ENCODE data around the gene LUZP1. TPM values are rescaled to one million over a fixed set of nuclear protein-coding genes. Genes with fewer than 3 reads are reported as not detected.

LUZP1 gene
- total RNA-seq, 1 donor from 2014 or later: 82.2 TPM

GRCh38 chr1:23035823-23036452 lies 132.7 kb downstream of the LUZP1 start:
- Mint-ChIP-seq H3K36me3 (ENCODE audit: low read depth, unreplicated experiment) (peaks cover 7% of the 10 kb centered on the region), H3K4me1 (ENCODE audit: low read depth, unreplicated experiment) (peaks cover 31% of the 10 kb centered on the region), H3K9me3 (ENCODE audit: unreplicated experiment) (no peaks in the 10 kb centered on the region), H3K27me3 (ENCODE audit: low read depth, unreplicated experiment) (no peaks in the 10 kb centered on the region), H3K27ac (ENCODE audit: unreplicated experiment) (no peak overlapping the region), H3K4me3 (ENCODE audit: unreplicated experiment) (no peak overlapping the region)
- Histone ChIP-seq H3K9ac (ENCODE audit: low read length) (peak overlapping the region; percentile 16), H3K36me3 (ENCODE audit: insufficient read depth, low read length) (no peaks in the 10 kb centered on the region), H4K20me1 (ENCODE audit: insufficient read depth, low read length) (peaks cover 89% of the 10 kb centered on the region), H3K27me3 (ENCODE audit: insufficient read depth, low read length) (no peaks in the 10 kb centered on the region), H3K9me3 (ENCODE audit: insufficient read depth, low read depth, low read length) (no peaks in the 10 kb centered on the region), H3K4me3 (ENCODE audit: insufficient read depth, low read depth, low read length) (no peak overlapping the region), H2AFZ (ENCODE audit: low read depth, low read length) (no peak overlapping the region), H3K79me2 (ENCODE audit: insufficient read depth, low read length) (peaks cover 100% of the 10 kb centered on the region), H3K27ac (ENCODE audit: low read depth, low read length) (peak overlapping the region; percentile 21), H3K4me1 (ENCODE audit: insufficient read depth, low read length) (peaks cover 7% of the 10 kb centered on the region), H3K4me2 (ENCODE audit: low read length) (no peak overlapping the region)
- DNase-seq (ENCODE audit: low read depth) (no peak), FAIRE-seq (no peak)
- TF ChIP-seq EZH2 (IDR thresholded peaks at IDR 0.05; ENCODE audit: insufficient read depth, low read length): no peak
- TF ChIP-seq, protein P1, sequence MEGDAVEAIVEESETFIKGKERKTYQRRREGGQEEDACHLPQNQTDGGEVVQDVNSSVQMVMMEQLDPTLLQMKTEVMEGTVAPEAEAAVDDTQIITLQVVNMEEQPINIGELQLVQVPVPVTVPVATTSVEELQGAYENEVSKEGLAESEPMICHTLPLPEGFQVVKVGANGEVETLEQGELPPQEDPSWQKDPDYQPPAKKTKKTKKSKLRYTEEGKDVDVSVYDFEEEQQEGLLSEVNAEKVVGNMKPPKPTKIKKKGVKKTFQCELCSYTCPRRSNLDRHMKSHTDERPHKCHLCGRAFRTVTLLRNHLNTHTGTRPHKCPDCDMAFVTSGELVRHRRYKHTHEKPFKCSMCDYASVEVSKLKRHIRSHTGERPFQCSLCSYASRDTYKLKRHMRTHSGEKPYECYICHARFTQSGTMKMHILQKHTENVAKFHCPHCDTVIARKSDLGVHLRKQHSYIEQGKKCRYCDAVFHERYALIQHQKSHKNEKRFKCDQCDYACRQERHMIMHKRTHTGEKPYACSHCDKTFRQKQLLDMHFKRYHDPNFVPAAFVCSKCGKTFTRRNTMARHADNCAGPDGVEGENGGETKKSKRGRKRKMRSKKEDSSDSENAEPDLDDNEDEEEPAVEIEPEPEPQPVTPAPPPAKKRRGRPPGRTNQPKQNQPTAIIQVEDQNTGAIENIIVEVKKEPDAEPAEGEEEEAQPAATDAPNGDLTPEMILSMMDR (IDR thresholded peaks at IDR 0.05; ENCODE audit: insufficient read depth, low read depth, low read length): no peak

Small RNAs within 50 kb of the gene (microRNA-seq; reads per million reads assigned to microRNA genes)
- gene MIR3115 (12.0 reads per million, percentile 39 among the genes with 10 or more reads in this experiment), gene MIR4419A (not detected)

Other genes with a start within 250 kb of the LUZP1 start
- gene LACTBL1, start 196.0 kb downstream of the LUZP1 start, total RNA-seq: not detected in 2 replicates
- gene TEX46, start 153.0 kb downstream of the LUZP1 start, total RNA-seq: not detected in 2 replicates
- gene KDM1A, start 149.4 kb downstream of the LUZP1 start, total RNA-seq: 110 TPM in 2 replicates
- 3.3 and 3.8 TPM in 2 replicates for gene HTR1D, start 48.6 kb upstream of the LUZP1 start, total RNA-seq
- 109 and 113 TPM in 2 replicates for gene HNRNPR, start 175.4 kb upstream of the LUZP1 start, total RNA-seq
- gene ZNF436, start 201.0 kb upstream of the LUZP1 start, total RNA-seq: 12.2 and 13.0 TPM in 2 replicates